Heart left ventricle (tissue), 16 donors: Measurements from ENCODE around the gene GLYR1. TPM values are rescaled to one million over a fixed set of nuclear protein-coding genes. Genes with fewer than 3 reads are reported as not detected.
A peak's percentile ranks its signal among the peaks of the same experiment; 100 is the strongest.

Experiments used
- ATAC-seq, 4 donors: fragments of 200-7000 bp; cut with Tn5 transposase; one replicate each; pipeline ENCODE4 v1.9.1; 2020 to 2022; ENCODE audit warnings: moderate library complexity in 4 of 4, mild to moderate bottlenecking in 3 of 4, moderate number of reproducible peaks in 1 of 4
- DNase-seq, 5 donors: peaks; one replicate each; pipeline ENCODE4 v3.0.0-alpha.2; 2020
- H3K27ac ChIP-seq, 12 donors: fragments of 200-600 bp; sonication (generic) in 4 of 12; one replicate each; pipeline versions ENCODE4 v1.5.0 to v1.8.0; 2016 to 2022; ENCODE audit warnings: mild to moderate bottlenecking in 2 of 12
- H3K27me3 ChIP-seq, 9 donors: fragments of 200-600 bp; sonication (generic) in 2 of 9; one replicate each; pipeline versions ENCODE4 v1.5.1 to v1.8.0; 2016 to 2022; ENCODE audit warnings: mild to moderate bottlenecking in 3 of 9
- H3K36me3 ChIP-seq, 9 donors: fragments of 200-600 bp; sonication (generic) in 2 of 9; one replicate each; pipeline versions ENCODE4 v1.5.0 to v1.8.0; 2018 to 2022; ENCODE audit warnings: mild to moderate bottlenecking in 2 of 9
- H3K4me1 ChIP-seq, 12 donors: fragments of 200-600 bp; sonication (generic) in 4 of 12; one replicate each; pipeline versions ENCODE4 v1.5.0 to v1.8.0; 2016 to 2022; ENCODE audit warnings: mild to moderate bottlenecking in 3 of 12
- H3K4me3 ChIP-seq, 12 donors: fragments of 200-600 bp; sonication (generic) in 4 of 12; one replicate each; pipeline versions ENCODE4 v1.5.0 to v1.8.0; 2017 to 2022; ENCODE audit warnings: mild to moderate bottlenecking in 9 of 12, moderate library complexity in 4 of 12
- H3K9me3 ChIP-seq, 12 donors: fragments of 200-600 bp; sonication (generic) in 4 of 12; one replicate each; pipeline versions ENCODE4 v1.5.0 to v1.8.0; 2016 to 2022; ENCODE audit warnings: mild to moderate bottlenecking in 1 of 12
- CTCF ChIP-seq, 12 donors: fragments of 200-600 bp; sonication (generic) in 4 of 12; IDR thresholded peaks; one replicate each; pipeline versions ENCODE4 v1.5.0 to v1.8.0; 2018 to 2022; ENCODE audit warnings: antibody characterized with exemption in 12 of 12, mild to moderate bottlenecking in 5 of 12
- POLR2A ChIP-seq, 2 donors: fragments of 450-650 bp; IDR thresholded peaks; one replicate each; pipeline ENCODE4 v1.6.1; 2017; ENCODE audit warnings: antibody characterized with exemption in 2 of 2, mild to moderate bottlenecking in 2 of 2, moderate library complexity in 2 of 2
- WGBS, 4 donors: extraction: QIAGEN DNeasy Blood & Tissue Kit in 2 of 4; methylation state at CpG; one replicate each; pipeline versions ENCODE4 v1.1.5 to v1.1.7; 2013 to 2018; 5-methylcytosine and 5-hydroxymethylcytosine counted together
- intact Hi-C, 10 donors: fragments of 100-400 bp; cut with DNase I; formaldehyde crosslinking; loops; one replicate each; pipeline versions ENCODE4 v1.11.1 to v1.14.2; 2022
- polyA plus RNA-seq, 2 donors: library from polyadenylated mRNA; stranded (reverse); fragments of 200-250 nt; gene quantifications; one replicate each; pipeline ENCODE4 v1.2.3, GENCODE V29; 2013
- total RNA-seq, 9 donors: library from RNA; depleted of rRNA in 2 of 9; stranded (reverse); fragments of >200 nt in 2 of 9; fragmentation: NEBNext Ultra II Directional in 3 of 9; extraction: Animal tissue kit (Norgen Biotek cat#: 25700) in 3 of 9; gene quantifications; one replicate each; pipeline versions ENCODE4 v1.1.0 to v1.2.4, GENCODE V29; 2016 to 2023
- donor health status: ischemic (EF 13 %, LVEDD 7.1; RV severe dilation, severe dysfunction).
- donor health status: healthy with polysubstance abuse.
- donor health status: DM: no; HTN: yes; CAD: no.
- donor health status: DM: no; HTN: no; CAD: no.
- donor health status: ischemic (EF 25% LVEDD 6.9; RV normal size, moderate dysfunction).
- donor health status: ischemic (EF 25% LVEDD 5.7; RV mildly dilated, moderate dysfunction).
- donor health status: healthy.
- donor health status: DM: yes; HTN: yes; CAD: no.
- donor health status: ischemic (EF 35%, LVEDD 5.7; RV mildly dilated, moderate dysfunction).
- donor health status: nonischemic (EF 11% LVEDD 7.7; RV severe dilation, severe dysfunction).
- donor health status: DM: yes; HTN: yes; CAD: no.
- donor health status: PGD.
- donor health status: ischemic (EF 29% LVEDD 5.4; RV normal size, mild dysfunction).
- donor health status: nonischemic (EF 23%, LVEDD 6.1; RV moderate dilation, normal function).

Gene GLYR1
- total and polyA plus RNA-seq, 11 donors: 51.3 to 96.6 (median 74.9) TPM

GRCh38 chr16:4801051-4801961 is 45.8 kb downstream of the GLYR1 start:
- ATAC-seq (no peak), DNase-seq (peak in 2 of 5 donors; percentile 19 to 24)
- TF ChIP-seq CTCF (IDR thresholded peaks at IDR 0.05): no peak
- no peak for TF ChIP-seq POLR2A (IDR thresholded peaks at IDR 0.05)
- Histone ChIP-seq H3K36me3 (peaks cover 0 to 54% (median 41%) of the 10 kb centered on the region in 9 donors), H3K4me3 (peak overlapping the region; percentile 68 to 96 (median 86)), H3K27ac (peak overlapping the region; percentile 18 to 96 (median 90)), H3K27me3 (no peaks in the 10 kb centered on the region), H3K9me3 (no peaks in the 10 kb centered on the region), H3K4me1 (peaks cover 0 to 50% (median 25%) of the 10 kb centered on the region in 12 donors)
- WGBS, 4 donors: 51 to 62% (median 56%) methylated on average over 21 to 29 of the region's 29 CpGs
- intact Hi-C loops: loop anchor here in 6 of 10 donors (1.0 to 10.0 kb wide), 7 partner anchors 31 to 156 kb away; partner anchors contain the start of genes SEC14L5 (in 4 of the 6), GLYR1 (in 3 of the 6), UBN1 (in 3 of the 6) and ZNF500 (in 2 of the 6)

- WGBS, 4 donors: 62 to 80% (median 65%) methylated on average over 8 to 17 of the region's 17 CpGs
- intact Hi-C loops: loop anchor here in 6 of 10 donors (1.0 to 10.0 kb wide), 7 partner anchors 30 to 157 kb away; partner anchors contain the start of genes SEC14L5 (in 4 of the 6), GLYR1 (in 3 of the 6), UBN1 (in 3 of the 6) and ZNF500 (in 2 of the 6)
- DNase-seq: peak; percentile 64 to 81 (median 69)
- Histone ChIP-seq H3K27me3 (no peaks in the 10 kb centered on the region), H3K36me3 (peaks cover 0 to 47% (median 34%) of the 10 kb centered on the region in 9 donors), H3K4me3 (peak overlapping the region in 4 of 12 donors; percentile 78 to 95 (median 90)), H3K27ac (peak overlapping the region in 10 of 12 donors; percentile 12 to 93 (median 50)), H3K9me3 (no peaks in the 10 kb centered on the region), H3K4me1 (peaks cover 0 to 50% (median 24%) of the 10 kb centered on the region in 12 donors)
- no peak for TF ChIP-seq POLR2A (IDR thresholded peaks at IDR 0.05)
- no peak for TF ChIP-seq CTCF (IDR thresholded peaks at IDR 0.05)
- ATAC-seq: peak in 2 of 4 donors; percentile 13 to 30
Measured at GRCh38 chr16:4800290-4801041, 46.6 kb downstream of the GLYR1 start.

GRCh38 chr16:4799171-4799855 is 47.8 kb downstream of the GLYR1 start:
- ATAC-seq (no peak), DNase-seq (peak in 1 of 5 donors; percentile 20)
- Histone ChIP-seq H3K36me3 (peaks cover 0 to 36% (median 23%) of the 10 kb centered on the region in 9 donors), H3K27ac (no peak overlapping the region), H3K9me3 (no peaks in the 10 kb centered on the region), H3K27me3 (no peaks in the 10 kb centered on the region), H3K4me3 (no peak overlapping the region), H3K4me1 (peaks cover 0 to 38% (median 20%) of the 10 kb centered on the region in 12 donors)
- WGBS, 4 donors: 94 to 96% (median 95%) methylated on average over 9 to 19 of the region's 19 CpGs
- TF ChIP-seq POLR2A (IDR thresholded peaks at IDR 0.05) (no peak), CTCF (IDR thresholded peaks at IDR 0.05) (no peak)
- intact Hi-C loops: no loop called here
